A549 (cell line): ENCODE measurements around the gene ROR2.

Experiments used
- CEBPB ChIP-seq, 2 experiments: fragments of >200 bp in 1 of 2; sonication (Bioruptor Twin) in 1 of 2; formaldehyde crosslinking in 1 of 2; IDR thresholded peaks; 2 replicates each; pipeline ENCODE4 v1.6.1; 2012 to 2016
- CHD2 ChIP-seq: fragments of 150-350 bp; IDR thresholded peaks from 2 replicates; pipeline ENCODE4 v1.6.1; 2014; ENCODE audit warnings: low read length; ENCODE audit not compliant: partially characterized antibody
- CTCF ChIP-seq: fragments of >200 bp; sonication (Bioruptor Twin); formaldehyde crosslinking; IDR thresholded peaks from 3 replicates; pipeline ENCODE4 v1.5.1; 2016
- EHF ChIP-seq: fragments of 250-450 bp; sonication (Bioruptor Pico); IDR thresholded peaks from 2 replicates; pipeline ENCODE4 v1.5.0; 2020; ENCODE audit warnings: mild to moderate bottlenecking
- ELK1 ChIP-seq: fragments of 150-350 bp; IDR thresholded peaks from 2 replicates; pipeline ENCODE4 v1.6.1; 2014; ENCODE audit warnings: low read depth, mild to moderate bottlenecking, low read length
- HMGXB4 ChIP-seq: fragments of 250-450 bp; sonication (Bioruptor Pico); IDR thresholded peaks from 2 replicates; pipeline ENCODE4 v1.5.0; 2021; ENCODE audit warnings: mild to moderate bottlenecking, moderate library complexity, borderline replicate concordance
- MAFK ChIP-seq: fragments of 450-650 bp; IDR thresholded peaks from 2 replicates; pipeline ENCODE4 v1.6.1; 2014; ENCODE audit not compliant: partially characterized antibody
- NR3C1 ChIP-seq: fragments of >200 bp; sonication (Bioruptor Twin); formaldehyde crosslinking; IDR thresholded peaks from 3 replicates; pipeline ENCODE4 v1.6.1; 2017

DNA sequence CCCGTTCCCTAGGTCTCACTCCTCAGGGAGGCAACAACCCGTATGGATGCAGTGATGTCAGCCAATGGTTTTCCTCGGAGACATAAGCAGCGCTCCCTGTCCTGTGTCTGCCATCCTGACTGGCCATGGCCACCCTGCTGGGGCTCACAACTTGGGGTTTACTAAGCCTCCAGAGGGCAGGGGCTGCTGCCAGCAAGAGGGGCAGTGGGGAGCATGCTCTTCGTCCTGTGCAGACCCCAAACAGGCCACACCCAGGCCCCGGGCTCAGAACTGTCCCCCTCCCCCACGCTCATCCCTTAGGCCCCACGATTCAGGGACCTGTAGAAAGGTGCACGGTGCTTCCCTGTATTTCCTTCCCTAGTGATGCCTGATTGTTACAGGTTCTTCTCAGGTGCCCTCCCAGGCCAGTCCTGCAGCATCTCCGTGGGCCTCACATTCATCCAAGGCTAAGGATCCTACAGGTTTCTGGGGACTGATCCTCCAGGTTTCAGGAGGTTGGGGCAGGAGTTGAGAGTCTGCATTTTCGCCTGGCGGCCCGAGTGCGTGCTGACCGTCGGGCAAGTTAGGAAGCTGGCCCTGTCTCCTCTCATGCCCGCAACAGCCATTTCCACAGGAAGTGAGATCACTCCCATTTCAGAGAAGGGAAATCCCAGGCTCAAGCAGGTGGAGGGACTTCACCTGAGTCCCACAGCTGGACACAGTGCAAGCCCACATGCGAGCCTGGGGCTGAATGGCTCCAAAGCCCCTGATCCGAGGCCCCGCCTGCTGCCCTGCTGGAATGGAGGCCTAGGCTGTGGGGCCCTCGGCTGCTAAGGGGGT, 217.6 kb downstream of the ROR2 start:
- TF ChIP-seq CTCF (no peak), EHF (no peak), NR3C1 (no peak), HMGXB4 (CRISPR knock-in tag) (no peak), ELK1 (no peak), MAFK (no peak), CEBPB (IDR thresholded peaks at IDR 0.05) (no peak), CHD2 (no peak)
